Breast epithelium (tissue), 3 donors: ENCODE results near the gene GPX4.

Experiments
- POLR2A ChIP-seq: fragments of 450-650 bp; IDR thresholded peaks from one replicate; pipeline ENCODE4 v1.6.1; 2016; ENCODE audit warnings: antibody characterized with exemption, mild to moderate bottlenecking, moderate library complexity
- POLR2AphosphoS5 ChIP-seq, 3 donors: sonication (generic); formaldehyde crosslinking; IDR thresholded peaks; one replicate each; pipeline ENCODE4 v1.6.1; 2017; ENCODE audit warnings: antibody characterized with exemption in 3 of 3
- TF ChIP-seq, protein P1 (sequence below), 3 donors: fragments of 450-650 bp; IDR thresholded peaks; one replicate each; pipeline ENCODE4 v1.5.1; 2016 to 2017; ENCODE audit warnings: antibody characterized with exemption in 3 of 3, mild to moderate bottlenecking in 3 of 3, moderate library complexity in 3 of 3

DNA sequence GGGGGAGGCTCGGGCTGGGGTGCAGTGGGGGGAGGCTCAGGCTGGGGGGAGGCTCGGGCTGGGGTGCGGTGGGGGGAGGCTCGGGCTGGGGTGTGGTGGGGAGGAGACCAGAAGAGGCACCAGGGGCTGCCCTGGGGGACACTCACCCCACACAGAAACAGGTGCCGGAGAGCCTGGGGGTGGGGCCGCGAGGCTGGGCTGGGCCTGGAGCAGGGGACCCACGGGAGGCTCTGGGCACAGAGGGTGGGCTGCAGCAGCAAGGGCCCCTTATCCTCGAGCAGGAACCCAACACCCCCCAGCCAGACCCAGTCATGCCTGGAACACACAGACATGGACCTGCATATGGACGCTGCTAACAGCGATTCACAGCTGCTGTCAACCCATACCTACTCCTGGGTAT lies 34.3 kb downstream of the GPX4 start:
- TF ChIP-seq, protein P1, sequence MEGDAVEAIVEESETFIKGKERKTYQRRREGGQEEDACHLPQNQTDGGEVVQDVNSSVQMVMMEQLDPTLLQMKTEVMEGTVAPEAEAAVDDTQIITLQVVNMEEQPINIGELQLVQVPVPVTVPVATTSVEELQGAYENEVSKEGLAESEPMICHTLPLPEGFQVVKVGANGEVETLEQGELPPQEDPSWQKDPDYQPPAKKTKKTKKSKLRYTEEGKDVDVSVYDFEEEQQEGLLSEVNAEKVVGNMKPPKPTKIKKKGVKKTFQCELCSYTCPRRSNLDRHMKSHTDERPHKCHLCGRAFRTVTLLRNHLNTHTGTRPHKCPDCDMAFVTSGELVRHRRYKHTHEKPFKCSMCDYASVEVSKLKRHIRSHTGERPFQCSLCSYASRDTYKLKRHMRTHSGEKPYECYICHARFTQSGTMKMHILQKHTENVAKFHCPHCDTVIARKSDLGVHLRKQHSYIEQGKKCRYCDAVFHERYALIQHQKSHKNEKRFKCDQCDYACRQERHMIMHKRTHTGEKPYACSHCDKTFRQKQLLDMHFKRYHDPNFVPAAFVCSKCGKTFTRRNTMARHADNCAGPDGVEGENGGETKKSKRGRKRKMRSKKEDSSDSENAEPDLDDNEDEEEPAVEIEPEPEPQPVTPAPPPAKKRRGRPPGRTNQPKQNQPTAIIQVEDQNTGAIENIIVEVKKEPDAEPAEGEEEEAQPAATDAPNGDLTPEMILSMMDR (IDR thresholded peaks at IDR 0.05) = no peak
- no peak for TF ChIP-seq POLR2AphosphoS5 (IDR thresholded peaks at IDR 0.05)
- TF ChIP-seq POLR2A = no peak
